Esophagus squamous epithelium (tissue), 4 donors: ENCODE measurements around the gene ZC3H12A.

Source experiments
- POLR2A ChIP-seq, 4 donors: fragments of 450-650 bp; IDR thresholded peaks; one replicate each; pipeline ENCODE4 v1.6.1; 2017; ENCODE audit warnings: antibody characterized with exemption in 4 of 4, mild to moderate bottlenecking in 4 of 4, moderate library complexity in 3 of 4
- TF ChIP-seq, protein P1 (sequence below), 6 experiments: fragments of 450-650 bp in 4 of 6; fragments of 200-600 bp in 2 of 6; sonication (generic) in 2 of 6; IDR thresholded peaks; one replicate each; pipeline ENCODE4 v1.5.1; 2016 to 2019; ENCODE audit warnings: antibody characterized with exemption in 6 of 6, mild to moderate bottlenecking in 4 of 6, moderate library complexity in 4 of 6

DNA sequence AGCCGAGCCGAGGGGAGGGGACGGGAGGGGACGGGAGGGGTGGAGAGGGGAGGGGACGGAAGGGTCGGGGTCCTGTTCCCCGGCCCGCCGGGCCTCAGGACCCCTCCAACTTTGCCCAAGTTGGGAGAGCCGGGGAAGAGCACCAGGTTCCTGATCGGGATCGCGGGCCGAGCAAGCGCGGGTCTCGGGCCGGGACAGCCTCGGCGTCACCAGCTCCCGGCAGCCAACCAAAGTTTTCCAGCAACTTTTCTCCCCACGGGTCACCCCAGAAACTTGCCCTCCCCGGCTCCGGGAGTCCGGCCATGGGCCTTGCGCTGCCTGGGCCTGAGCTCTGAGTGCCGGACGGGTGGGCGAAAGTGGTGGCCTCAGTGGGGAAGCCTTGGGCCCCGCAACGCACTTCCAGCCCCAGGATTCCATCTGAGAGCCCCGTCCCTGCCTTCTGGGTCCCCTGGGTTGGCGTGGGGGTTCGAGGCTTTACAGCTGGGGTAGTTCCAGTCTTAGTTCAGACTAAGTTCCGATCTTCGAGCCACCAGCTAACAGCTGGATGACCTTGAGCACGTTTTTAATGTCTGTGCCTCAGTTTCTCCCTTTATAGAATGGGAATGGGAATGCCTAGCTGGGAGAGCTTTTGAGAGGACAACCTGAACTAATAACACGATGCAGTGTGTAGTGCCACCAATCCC is 458 bp downstream of the ZC3H12A start:
- TF ChIP-seq, protein P1, sequence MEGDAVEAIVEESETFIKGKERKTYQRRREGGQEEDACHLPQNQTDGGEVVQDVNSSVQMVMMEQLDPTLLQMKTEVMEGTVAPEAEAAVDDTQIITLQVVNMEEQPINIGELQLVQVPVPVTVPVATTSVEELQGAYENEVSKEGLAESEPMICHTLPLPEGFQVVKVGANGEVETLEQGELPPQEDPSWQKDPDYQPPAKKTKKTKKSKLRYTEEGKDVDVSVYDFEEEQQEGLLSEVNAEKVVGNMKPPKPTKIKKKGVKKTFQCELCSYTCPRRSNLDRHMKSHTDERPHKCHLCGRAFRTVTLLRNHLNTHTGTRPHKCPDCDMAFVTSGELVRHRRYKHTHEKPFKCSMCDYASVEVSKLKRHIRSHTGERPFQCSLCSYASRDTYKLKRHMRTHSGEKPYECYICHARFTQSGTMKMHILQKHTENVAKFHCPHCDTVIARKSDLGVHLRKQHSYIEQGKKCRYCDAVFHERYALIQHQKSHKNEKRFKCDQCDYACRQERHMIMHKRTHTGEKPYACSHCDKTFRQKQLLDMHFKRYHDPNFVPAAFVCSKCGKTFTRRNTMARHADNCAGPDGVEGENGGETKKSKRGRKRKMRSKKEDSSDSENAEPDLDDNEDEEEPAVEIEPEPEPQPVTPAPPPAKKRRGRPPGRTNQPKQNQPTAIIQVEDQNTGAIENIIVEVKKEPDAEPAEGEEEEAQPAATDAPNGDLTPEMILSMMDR (IDR thresholded peaks at IDR 0.05) = no peak
- no peak for TF ChIP-seq POLR2A (IDR thresholded peaks at IDR 0.05)
